HG03575 (cell line): Measurements from ENCODE around the gene GDE1.

ENCODE experiments used
- ATAC-seq: cut with Tn5 transposase; IDR thresholded peaks from one replicate; pipeline ENCODE4 v1.9.1; 2021; ENCODE audit not compliant: unreplicated experiment, insufficient number of reproducible peaks, low FRiP score; ENCODE audit errors: extremely low read depth

Gene GDE1

GRCh38 chr16:19524616-19525384, 2.9 kb upstream of the GDE1 start:
- no peak for ATAC-seq

GRCh38 chr16:19524356-19524615, 2.4 kb upstream of the GDE1 start:
- ATAC-seq, result no peak

- ATAC-seq, result no peak
Observed at GRCh38 chr16:19523559-19524355, 1.9 kb upstream of the GDE1 start, which contains the start of gene CCP110. Gene CCP110 (plus strand): TSS chr16:19523942. CDS start chr16:19527882, 3,940 bp downstream.

- ATAC-seq, result no peak
Observed at GRCh38 chr16:19523184-19523558, 1.3 kb upstream of the GDE1 start.

- no peak for ATAC-seq
Observed at GRCh38 chr16:19522760-19523159, 862 bp upstream of the GDE1 start.

GRCh38 chr16:19522397-19522732, 467 bp upstream of the GDE1 start:
- no peak for ATAC-seq

GRCh38 chr16:19520861-19521331, 1.0 kb downstream of the GDE1 start:
- no peak for ATAC-seq

- ATAC-seq, result no peak
Observed at GRCh38 chr16:19518388-19518787, 3.5 kb downstream of the GDE1 start.

GRCh38 chr16:19517424-19518089, 4.3 kb downstream of the GDE1 start:
- no peak for ATAC-seq

- no peak for ATAC-seq
Observed at GRCh38 chr16:19515757-19516156, 6.1 kb downstream of the GDE1 start.

- ATAC-seq, result no peak
Observed at GRCh38 chr16:19513377-19514053, 8.4 kb downstream of the GDE1 start.

GRCh38 chr16:19512297-19512696, 9.6 kb downstream of the GDE1 start:
- no peak for ATAC-seq

GRCh38 chr16:19507867-19508266, 14.0 kb downstream of the GDE1 start:
- no peak for ATAC-seq

- no peak for ATAC-seq
Observed at GRCh38 chr16:19506965-19507364, 14.9 kb downstream of the GDE1 start.

- ATAC-seq, result no peak
Observed at GRCh38 chr16:19505600-19506303, 16.1 kb downstream of the GDE1 start.

GRCh38 chr16:19503461-19504075, 18.3 kb downstream of the GDE1 start:
- no peak for ATAC-seq

GRCh38 chr16:19502395-19503131, 19.3 kb downstream of the GDE1 start:
- no peak for ATAC-seq

GRCh38 chr16:19499481-19499880, 22.4 kb downstream of the GDE1 start:
- ATAC-seq, result no peak
